ENCODE results near the gene RILPL1.

- TF ChIP-seq CTCF (IDR thresholded peaks at IDR 0.05; ENCODE audit: low read depth, low read length) = no peak
- no peak for TF ChIP-seq POLR2A (IDR thresholded peaks at IDR 0.05; ENCODE audit: extremely low read depth, insufficient read length)
- TF ChIP-seq MAX (IDR thresholded peaks at IDR 0.05; ENCODE audit: low read depth, low read length) = no peak
Measured at GRCh38 chr12:123506059-123506842, 27.3 kb downstream of the RILPL1 start.
